HG03469 (cell line): Measurements from ENCODE around the gene ARMC10.
A peak's percentile ranks its signal among the peaks of the same experiment; 100 is the strongest.
"Not testable (repeated sequence)": the region's sequence is repeated elsewhere in the genome, so short reads cannot be mapped to it uniquely, and the experiment has no call there.

Experiments
- ATAC-seq: cut with Tn5 transposase; IDR thresholded peaks from one replicate; pipeline ENCODE4 v1.9.1; 2021; ENCODE audit warnings: mild to moderate bottlenecking, moderate library complexity, moderate number of reproducible peaks; ENCODE audit not compliant: unreplicated experiment

ARMC10 gene

DNA sequence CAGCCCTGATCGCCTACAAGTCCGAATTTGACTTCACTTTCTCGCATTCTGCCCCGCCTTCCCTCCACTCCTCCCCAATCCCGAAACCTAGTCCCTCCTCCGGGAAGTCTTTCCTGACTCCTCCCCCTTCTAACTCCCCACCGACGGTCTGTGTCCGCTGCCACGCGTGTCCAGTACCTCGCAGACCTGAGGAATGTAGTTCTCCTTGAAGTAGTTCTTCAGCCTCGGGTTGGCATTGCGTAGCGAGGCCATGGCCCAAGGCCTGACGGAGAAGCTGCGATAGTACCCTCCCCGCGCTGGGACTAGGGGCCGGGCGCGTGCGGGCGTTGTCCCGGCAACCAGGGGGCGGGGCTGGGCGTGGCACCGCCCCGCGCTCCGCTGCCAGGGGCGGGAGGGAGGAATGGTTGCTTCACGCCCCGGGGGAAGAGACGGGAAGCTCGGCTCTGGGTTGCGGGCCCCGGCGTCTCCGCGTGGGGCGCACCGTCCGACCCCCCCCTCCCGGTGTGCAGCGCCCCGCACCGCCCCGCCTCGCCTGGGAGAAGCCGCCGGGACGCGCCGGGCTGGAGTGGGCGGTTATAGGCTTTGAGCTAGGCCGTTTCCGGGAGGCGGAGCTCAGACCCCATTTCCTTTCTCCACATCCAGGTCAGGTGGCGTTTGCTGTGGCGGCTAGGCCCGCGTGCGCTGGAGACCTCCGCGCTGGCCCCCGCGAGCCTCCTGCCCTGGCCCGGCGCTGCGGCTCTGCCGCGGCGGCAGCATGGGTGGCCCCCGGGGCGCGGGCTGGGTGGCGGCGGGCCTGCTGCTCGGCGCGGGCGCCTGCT, at the start of gene ARMC10, which contains the start of gene FBXL13:
Gene ARMC10, plus strand, starts transcription at position 622 of the 818 bp plus-strand sequence. Its CDS starts 133 bp downstream, at position 755.
Gene FBXL13, minus strand, starts transcription at position 278 of the 818 bp plus-strand sequence.
- peak; percentile 81 for ATAC-seq

DNA sequence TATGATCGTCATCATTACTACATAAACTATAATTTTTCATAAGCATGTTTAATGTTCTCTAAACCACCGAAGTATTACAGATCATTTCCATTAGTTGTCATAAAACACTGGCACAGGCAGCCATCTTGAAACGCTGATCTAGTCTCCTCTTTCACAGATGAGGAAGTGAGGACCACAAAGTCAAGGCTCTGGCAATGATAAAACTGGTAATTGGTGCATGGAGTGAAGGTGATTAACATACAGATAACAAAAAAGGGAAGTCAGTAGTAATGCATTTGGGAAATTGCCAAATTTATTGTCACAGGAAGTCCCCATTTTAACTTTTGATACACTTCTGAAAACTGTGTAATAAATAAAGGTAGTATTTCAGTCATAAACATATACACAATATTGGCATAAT, 49.6 kb upstream of the ARMC10 start:
- ATAC-seq, result no peak

GRCh38 chr7:103031024-103031423, 43.9 kb upstream of the ARMC10 start:
- ATAC-seq, result no peak

GRCh38 chr7:103031781-103032180, 43.2 kb upstream of the ARMC10 start:
- ATAC-seq, result no peak

- ATAC-seq, result not testable (repeated sequence)
Observed at GRCh38 chr7:103034318-103034717, 40.6 kb upstream of the ARMC10 start.

DNA sequence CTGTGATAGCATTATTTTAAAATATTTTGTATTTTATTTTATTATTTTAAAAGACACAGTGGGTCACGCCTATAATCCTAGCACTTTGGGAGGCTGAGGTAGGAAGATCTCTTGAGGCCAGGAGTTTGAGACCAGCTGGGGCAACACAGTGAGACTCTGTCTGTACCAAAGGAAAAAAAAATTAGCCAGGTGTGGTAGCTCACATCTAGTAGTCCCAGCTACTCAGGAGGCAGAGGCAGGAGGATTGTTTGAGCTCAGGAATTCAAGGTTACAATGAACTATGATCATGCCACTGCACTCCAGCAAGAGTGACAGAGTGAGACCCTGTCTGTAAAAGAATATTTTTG, 37.5 kb upstream of the ARMC10 start:
- ATAC-seq, result no peak

GRCh38 chr7:103037823-103038739, 36.9 kb upstream of the ARMC10 start:
- not testable (repeated sequence) for ATAC-seq

- not testable (repeated sequence) for ATAC-seq
Observed at GRCh38 chr7:103041815-103042214, 33.1 kb upstream of the ARMC10 start.

DNA sequence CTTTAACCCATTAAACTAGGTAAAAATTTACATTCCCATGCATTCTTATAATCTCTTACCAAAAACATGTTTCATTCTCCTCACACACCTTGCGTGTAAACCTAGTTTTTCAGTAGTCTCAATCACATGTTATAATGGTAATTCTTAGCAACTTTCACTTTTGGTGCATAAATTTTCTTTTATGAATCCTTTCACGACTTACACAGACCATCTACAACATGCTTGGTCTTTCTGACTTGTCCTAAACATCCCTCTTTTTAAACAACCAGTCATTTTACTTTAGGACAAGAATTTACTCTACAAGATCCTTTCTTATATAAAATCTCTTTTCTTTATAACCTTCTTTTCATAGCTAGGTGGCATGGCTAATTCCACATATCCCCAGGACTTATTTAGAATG, 26.1 kb upstream of the ARMC10 start:
- no peak for ATAC-seq

DNA sequence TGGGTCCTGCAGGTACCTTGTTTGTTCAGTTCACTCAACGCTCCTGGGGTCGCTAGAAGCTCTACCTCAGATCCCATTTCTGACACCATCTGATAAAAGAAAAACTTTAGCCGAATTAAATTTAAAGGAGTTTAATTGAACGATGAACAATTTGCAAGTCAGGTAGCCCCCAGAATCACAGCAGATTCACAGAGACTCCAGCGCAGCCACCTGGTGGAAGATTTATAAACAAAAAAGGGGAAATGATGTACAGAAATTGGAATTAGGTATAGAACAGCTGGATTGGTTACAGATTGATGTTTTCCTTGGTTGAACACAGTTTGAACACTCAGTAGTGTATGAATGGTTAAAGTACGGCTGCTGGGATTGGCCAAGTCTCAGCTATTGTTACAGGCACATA, 23.4 kb upstream of the ARMC10 start:
- ATAC-seq, result no peak

DNA sequence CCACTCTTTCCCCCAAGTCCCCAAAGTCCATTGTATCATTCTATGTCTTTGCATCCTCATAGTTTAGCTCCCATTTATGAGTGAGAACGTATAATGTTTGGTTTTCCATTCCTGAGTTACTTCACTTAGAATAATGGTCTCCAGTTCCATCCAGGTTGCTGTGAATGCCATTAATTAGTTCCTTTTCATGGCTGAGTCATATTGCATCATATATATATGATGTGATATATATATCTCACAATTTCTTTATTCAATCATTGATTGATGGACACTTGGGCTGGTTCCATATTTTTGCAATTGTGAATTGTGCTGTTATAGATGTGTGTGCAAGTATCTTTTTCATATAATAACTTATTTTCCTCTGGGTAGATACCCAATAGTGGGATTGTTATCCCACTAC, 18.9 kb upstream of the ARMC10 start:
- not testable (repeated sequence) for ATAC-seq

DNA sequence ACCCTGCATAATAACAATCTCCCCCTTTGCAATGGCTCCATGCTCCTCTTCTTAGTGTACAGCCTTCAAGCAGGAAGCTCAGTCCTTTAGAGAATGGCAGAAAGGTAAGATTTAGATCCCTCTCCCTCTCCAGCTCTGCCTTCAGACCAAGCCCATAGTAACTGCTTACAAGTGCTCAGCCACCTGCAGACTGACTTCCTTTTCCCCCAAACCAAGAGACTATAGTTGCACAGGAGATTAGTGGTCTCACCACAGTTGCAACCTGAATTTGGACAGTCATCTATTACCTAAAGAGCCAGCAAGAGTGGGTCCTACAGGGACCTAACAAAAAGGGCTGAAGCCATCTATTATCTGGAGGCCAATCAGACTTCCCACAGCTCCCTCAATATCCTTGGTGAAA, 16.8 kb upstream of the ARMC10 start:
- no peak for ATAC-seq

DNA sequence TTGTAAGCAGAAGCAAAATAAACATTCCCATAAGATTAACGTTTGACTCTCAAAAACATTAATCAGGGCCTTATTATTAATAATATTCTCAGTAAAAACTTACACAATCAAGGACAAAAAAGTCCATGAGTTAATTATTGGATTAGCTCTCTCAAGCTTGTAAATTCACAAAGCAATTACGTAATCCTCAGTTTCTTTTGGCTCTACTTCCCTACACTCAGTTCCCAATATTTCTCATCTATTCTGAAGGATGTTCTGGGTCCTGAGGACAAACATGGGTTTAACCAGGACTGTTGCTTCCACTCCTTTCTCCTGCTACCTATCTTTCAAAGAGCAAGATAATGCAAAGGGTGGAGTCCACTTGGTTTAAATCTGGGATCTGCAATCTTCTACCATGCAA, 15.5 kb upstream of the ARMC10 start:
- ATAC-seq, result no peak

DNA sequence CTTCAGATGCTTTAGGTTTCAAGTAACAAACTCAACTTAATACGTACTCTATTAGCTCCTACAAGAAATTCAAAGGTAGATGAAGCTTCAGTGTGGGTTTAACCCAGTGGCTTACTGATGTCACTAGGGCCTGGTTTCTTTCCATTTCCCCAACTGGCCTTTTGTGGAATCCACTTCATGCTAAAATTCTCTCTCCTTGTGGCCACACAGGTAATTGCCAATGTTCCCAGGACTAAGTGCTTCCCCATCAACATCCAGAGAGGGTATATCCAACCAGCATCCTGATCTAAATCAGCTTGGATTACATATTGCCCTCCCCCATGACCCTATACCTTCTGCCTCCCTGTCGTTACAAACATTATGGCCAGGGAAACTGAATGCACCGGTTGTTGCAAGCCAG, 11.0 kb upstream of the ARMC10 start:
- ATAC-seq, result no peak

GRCh38 chr7:103065667-103066066, 9.3 kb upstream of the ARMC10 start:
- ATAC-seq, result no peak

DNA sequence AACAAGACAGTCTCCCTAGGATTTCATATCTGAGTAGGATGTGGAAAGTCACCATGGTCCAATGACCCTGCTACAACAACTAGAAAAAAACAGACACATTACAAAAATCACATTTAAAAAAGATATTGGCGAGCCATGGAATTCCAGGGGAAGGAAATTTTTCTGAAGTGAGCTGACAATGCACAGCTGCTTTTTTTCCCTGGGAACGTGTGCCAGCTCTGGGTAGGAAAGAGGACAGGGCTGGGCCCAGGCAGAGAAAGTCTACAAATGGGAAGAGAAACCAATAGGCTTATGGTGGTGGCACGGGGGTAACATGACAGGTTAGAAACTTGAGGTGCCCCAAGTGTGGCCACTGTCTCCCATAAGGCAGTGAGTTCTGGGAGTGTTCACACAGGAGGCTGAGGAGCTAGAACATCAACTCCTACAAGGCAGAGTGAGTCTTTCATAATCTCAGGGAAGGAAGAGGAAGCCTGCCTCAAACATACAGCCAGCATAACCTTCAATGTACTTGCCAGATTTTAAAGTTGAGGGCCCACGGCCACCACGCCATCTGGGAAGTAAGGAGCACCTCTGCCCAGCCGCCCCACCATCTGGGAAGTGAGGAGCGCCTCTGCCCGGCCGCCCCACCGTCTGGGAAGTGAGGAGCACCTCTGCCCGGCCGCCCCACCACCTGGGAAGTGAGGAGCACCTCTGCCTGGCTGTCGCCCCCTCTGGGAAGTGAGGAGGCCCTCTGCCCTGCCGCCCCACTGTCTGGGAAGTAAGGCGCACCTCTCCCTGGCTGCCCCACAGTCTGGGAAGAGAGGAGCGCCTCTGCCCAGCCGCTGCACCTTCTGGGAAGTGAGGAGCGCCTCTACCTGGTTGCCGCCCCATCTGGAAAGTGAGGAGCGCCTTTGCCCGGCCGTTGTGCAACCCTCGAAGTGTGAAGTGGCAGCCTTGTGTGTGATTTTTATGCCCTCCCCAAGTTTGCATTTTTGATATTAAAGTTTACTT, 6.2 kb upstream of the ARMC10 start:
- ATAC-seq, result no peak

GRCh38 chr7:103071000-103071399, 3.9 kb upstream of the ARMC10 start:
- no peak for ATAC-seq

- ATAC-seq, result no peak
Observed at GRCh38 chr7:103073989-103074518, 886 bp upstream of the ARMC10 start.

GRCh38 chr7:103075337-103075918, 488 bp downstream of the ARMC10 start:
- ATAC-seq, result peak; percentile 23

GRCh38 chr7:103076764-103077163, 1.8 kb downstream of the ARMC10 start:
- no peak for ATAC-seq
